GM18519 (cell line): ENCODE results near the gene ROCK1.
"Not testable (repeated sequence)": the region's sequence is repeated elsewhere in the genome, so short reads cannot be mapped to it uniquely, and the experiment has no call there.

ENCODE experiments used
- ATAC-seq: cut with Tn5 transposase; IDR thresholded peaks from one replicate; pipeline ENCODE4 v1.9.1; 2021; ENCODE audit warnings: mild to moderate bottlenecking, moderate library complexity; ENCODE audit not compliant: unreplicated experiment, low FRiP score

ROCK1 gene

GRCh38 chr18:21056545-21056944, 55.1 kb downstream of the ROCK1 start:
- ATAC-seq, result no peak

- ATAC-seq, result no peak
These were observed 57.3 kb downstream of the ROCK1 start for GRCh38 chr18:21054252-21054821.

GRCh38 chr18:21053127-21053526, 58.5 kb downstream of the ROCK1 start:
- ATAC-seq, result no peak

GRCh38 chr18:21052385-21052784, 59.2 kb downstream of the ROCK1 start:
- no peak for ATAC-seq

GRCh38 chr18:21051620-21052019, 60.0 kb downstream of the ROCK1 start:
- no peak for ATAC-seq

- ATAC-seq, result no peak
These were observed 62.3 kb downstream of the ROCK1 start for GRCh38 chr18:21049306-21049705.

- ATAC-seq, result no peak
These were observed 64.5 kb downstream of the ROCK1 start for GRCh38 chr18:21047126-21047525.

- no peak for ATAC-seq
These were observed 71.1 kb downstream of the ROCK1 start for GRCh38 chr18:21040466-21040865.

- ATAC-seq, result no peak
These were observed 73.4 kb downstream of the ROCK1 start for GRCh38 chr18:21038201-21038600.

- no peak for ATAC-seq
These were observed 79.8 kb downstream of the ROCK1 start for GRCh38 chr18:21031845-21032244.

GRCh38 chr18:21018257-21018656, 93.4 kb downstream of the ROCK1 start:
- ATAC-seq, result not testable (repeated sequence)

GRCh38 chr18:21012308-21012707, 99.3 kb downstream of the ROCK1 start:
- ATAC-seq, result no peak

GRCh38 chr18:21004726-21005125, 106.9 kb downstream of the ROCK1 start:
- no peak for ATAC-seq

- ATAC-seq, result no peak
These were observed 110.9 kb downstream of the ROCK1 start for GRCh38 chr18:21000667-21001066.

- no peak for ATAC-seq
These were observed 114.2 kb downstream of the ROCK1 start for GRCh38 chr18:20997371-20997770.

GRCh38 chr18:20996418-20996817, 115.2 kb downstream of the ROCK1 start:
- ATAC-seq, result no peak

GRCh38 chr18:20988726-20989125, 122.9 kb downstream of the ROCK1 start:
- no peak for ATAC-seq

GRCh38 chr18:20975077-20975476, 136.5 kb downstream of the ROCK1 start:
- ATAC-seq, result no peak

- ATAC-seq, result peak; percentile 71
These were observed 139.7 kb downstream of the ROCK1 start for GRCh38 chr18:20971886-20972267.

GRCh38 chr18:20966795-20967194, 144.8 kb downstream of the ROCK1 start:
- no peak for ATAC-seq

GRCh38 chr18:20963027-20963426, 148.6 kb downstream of the ROCK1 start:
- no peak for ATAC-seq

GRCh38 chr18:20960735-20961134, 150.9 kb downstream of the ROCK1 start:
- ATAC-seq, result no peak

GRCh38 chr18:20950827-20951226, 160.8 kb downstream of the ROCK1 start:
- ATAC-seq, result peak; percentile 47
